ENCODE measurements around the gene CXCL13.

- TF ChIP-seq CTCF (conservative IDR thresholded peaks at IDR 0.05), result no peak
- no peak for TF ChIP-seq EZH2 (IDR thresholded peaks at IDR 0.05; ENCODE audit: low read depth)
Measured at GRCh38 chr4:77619408-77619807, 13.8 kb downstream of the CXCL13 start.

Measured in PC-9 (cell line).